IPS-15b (cell line): ENCODE data around the gene FZD4.

Source experiments
- H3K27me3 ChIP-seq: one replicate; pipeline ENCODE4 v1.6.1; 2013; ENCODE audit warnings: low read length; ENCODE audit not compliant: control insufficient read depth, insufficient read depth
- H3K36me3 ChIP-seq: one replicate; pipeline ENCODE4 v1.6.1; 2013; ENCODE audit warnings: low read length; ENCODE audit not compliant: control insufficient read depth, insufficient read depth
- H3K4me1 ChIP-seq: one replicate; pipeline ENCODE4 v1.6.1; 2013; ENCODE audit warnings: mild to moderate bottlenecking, low read length; ENCODE audit not compliant: control insufficient read depth, insufficient read depth
- H3K4me3 ChIP-seq: one replicate; pipeline ENCODE4 v1.5.1; 2013; ENCODE audit warnings: low read depth, low read length
- H3K9ac ChIP-seq: one replicate; pipeline ENCODE4 v1.6.1; 2013; ENCODE audit warnings: low read depth, mild to moderate bottlenecking, low read length
- H3K9me3 ChIP-seq: one replicate; pipeline ENCODE4 v1.6.1; 2013; ENCODE audit warnings: mild to moderate bottlenecking, low read length; ENCODE audit not compliant: control insufficient read depth, insufficient read depth

Gene FZD4

GRCh38 chr11:86988351-86988881 lies 33.2 kb upstream of the FZD4 start:
- Histone ChIP-seq H3K4me1 (peaks cover 3% of the 10 kb centered on the region), H3K9me3 (no peaks in the 10 kb centered on the region), H3K36me3 (no peaks in the 10 kb centered on the region), H3K4me3 (no peak overlapping the region), H3K9ac (no peak overlapping the region), H3K27me3 (no peaks in the 10 kb centered on the region)

DNA sequence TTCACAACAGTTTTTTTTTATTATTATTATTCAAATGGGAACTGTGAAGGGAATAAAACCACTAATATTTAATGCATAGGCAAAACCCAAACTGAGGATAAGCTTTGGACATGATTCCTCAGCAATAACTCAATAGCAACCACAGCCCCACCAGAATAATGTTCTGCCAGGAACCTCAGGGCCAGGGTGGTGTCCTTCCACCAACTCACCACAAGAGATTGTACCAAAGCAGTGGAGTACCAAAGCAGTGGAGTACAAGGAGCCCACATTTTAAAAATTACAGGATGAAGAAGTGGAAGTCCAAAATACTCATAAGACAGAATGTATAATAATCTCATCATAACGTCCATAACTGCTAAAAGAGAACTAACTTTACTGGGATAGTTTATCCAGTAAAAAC lies 32.5 kb upstream of the FZD4 start:
- Histone ChIP-seq H3K27me3 (no peaks in the 10 kb centered on the region), H3K9me3 (no peaks in the 10 kb centered on the region), H3K36me3 (no peaks in the 10 kb centered on the region), H3K4me1 (peaks cover 3% of the 10 kb centered on the region), H3K9ac (no peak overlapping the region), H3K4me3 (no peak overlapping the region)

DNA sequence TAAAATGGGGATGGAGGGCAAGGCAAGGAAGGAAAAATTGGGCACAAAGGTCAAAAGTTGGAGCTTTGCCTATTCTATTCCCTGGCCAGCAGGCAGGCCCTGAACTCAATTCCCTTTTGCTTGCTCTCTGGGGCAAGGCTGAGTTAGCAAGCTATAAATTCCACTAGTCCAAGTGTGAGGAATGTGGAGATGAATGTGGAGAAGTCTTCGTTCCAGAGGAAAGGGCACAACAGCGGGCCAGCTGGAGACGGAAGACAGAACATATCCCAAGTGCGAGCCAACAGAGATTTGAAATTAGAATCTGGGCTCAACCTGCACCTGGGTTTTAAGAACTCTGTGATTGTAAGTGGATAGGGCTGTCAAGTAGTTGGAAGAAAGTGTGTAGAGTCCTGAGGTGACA lies 29.5 kb upstream of the FZD4 start:
- H3K4me3 ChIP-seq = no peak overlapping the region
- H3K9ac ChIP-seq = no peak overlapping the region
- no peaks in the 10 kb centered on the region for H3K9me3 ChIP-seq
- H3K27me3 ChIP-seq = no peaks in the 10 kb centered on the region
- no peaks in the 10 kb centered on the region for H3K4me1 ChIP-seq
- H3K36me3 ChIP-seq = no peaks in the 10 kb centered on the region

DNA sequence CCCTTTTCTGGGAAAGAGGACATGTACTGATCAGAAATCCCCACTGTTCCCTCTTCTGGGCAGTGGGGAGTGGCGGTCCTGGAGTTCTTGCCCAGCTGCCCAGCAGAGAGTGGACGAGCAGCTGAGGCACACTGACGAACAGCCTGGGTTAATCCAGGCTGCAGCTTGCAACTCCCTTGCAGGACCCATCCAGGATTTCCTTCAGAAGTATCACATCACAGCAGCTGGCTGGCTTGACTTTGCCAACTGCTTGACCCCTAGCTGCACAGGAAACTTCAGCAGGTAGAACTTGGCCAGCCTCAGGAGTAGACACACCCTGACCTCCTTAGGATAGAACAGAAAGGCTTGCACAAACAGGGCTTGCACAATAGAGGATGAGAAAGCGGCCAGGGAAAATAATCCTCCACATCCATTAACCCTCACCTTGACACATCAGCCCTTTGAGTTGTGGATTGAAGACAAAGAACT lies 27.9 kb upstream of the FZD4 start:
- Histone ChIP-seq H3K4me3 (no peak overlapping the region), H3K9ac (no peak overlapping the region), H3K36me3 (no peaks in the 10 kb centered on the region), H3K4me1 (no peaks in the 10 kb centered on the region), H3K27me3 (no peaks in the 10 kb centered on the region), H3K9me3 (no peaks in the 10 kb centered on the region)

DNA sequence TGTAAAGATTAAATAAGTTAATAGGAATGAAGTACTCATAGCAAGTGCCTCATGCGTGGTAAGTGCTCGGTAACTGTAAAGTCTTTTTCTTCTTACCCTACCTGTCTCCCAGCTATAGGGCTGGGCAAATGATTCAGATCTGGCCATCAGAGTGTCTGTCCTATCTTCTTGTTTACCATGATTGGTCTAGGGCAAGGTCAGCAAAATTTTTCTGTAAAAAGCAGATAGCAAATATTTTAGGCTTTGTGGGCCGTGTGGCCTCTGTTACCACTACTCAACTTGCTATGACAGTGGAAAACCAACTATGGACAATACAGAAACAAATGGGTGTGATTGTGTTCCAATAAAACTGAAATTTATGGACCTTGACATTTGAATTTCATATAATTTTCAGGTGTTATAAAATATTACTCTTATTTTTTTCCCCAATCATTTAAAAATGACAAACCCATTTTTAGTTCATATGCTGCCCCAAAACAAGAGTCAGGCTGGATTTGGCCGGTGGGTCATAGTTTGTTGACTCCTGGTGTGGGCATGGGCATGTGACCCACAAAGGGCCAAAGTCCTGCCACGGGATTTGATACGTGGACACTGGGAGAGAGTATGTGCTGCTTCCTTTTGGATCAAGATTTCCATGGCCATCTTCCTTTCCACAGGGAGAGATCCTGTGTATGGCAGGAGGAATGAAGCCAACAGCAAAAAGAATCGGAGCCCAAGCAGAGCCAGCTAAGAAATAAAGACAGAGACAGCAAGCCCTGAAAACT lies 26.8 kb upstream of the FZD4 start:
- Histone ChIP-seq H3K4me1 (no peaks in the 10 kb centered on the region), H3K9me3 (no peaks in the 10 kb centered on the region), H3K9ac (no peak overlapping the region), H3K4me3 (no peak overlapping the region), H3K36me3 (no peaks in the 10 kb centered on the region), H3K27me3 (no peaks in the 10 kb centered on the region)

DNA sequence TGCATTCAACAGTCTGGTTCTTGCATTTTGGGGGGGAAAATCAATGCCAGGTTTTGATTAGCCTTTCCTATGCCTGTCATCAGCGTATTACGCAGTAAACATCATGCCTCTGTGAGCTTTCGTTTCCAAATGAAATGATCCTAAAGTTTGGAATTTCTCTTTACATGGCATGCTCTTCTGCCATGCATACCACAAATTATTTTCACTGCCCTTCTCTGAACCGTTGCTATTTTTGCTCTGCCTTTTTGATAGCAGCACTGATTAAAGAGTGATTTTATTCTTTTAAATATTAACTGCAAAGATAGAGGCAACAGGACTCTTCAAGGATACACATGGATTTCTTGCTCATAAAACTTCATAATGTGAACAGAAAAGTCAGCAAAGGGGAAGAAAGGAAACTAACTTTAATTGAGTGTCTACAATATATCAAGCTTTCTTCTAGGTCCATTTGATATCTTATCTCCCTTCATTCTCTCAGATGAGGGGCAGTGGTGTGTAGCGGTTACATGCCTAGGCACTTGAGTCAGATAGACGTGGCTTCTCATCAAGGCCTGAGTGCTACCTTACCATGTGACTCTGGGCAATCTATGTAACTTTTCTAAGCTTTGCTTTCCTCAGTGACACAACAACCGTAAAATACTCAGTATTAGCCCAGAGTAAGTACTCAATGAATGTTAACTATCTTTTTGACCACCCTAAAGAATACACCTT lies 25.0 kb upstream of the FZD4 start:
- H3K27me3 ChIP-seq = no peaks in the 10 kb centered on the region
- no peak overlapping the region for H3K4me3 ChIP-seq
- no peaks in the 10 kb centered on the region for H3K4me1 ChIP-seq
- no peaks in the 10 kb centered on the region for H3K36me3 ChIP-seq
- no peaks in the 10 kb centered on the region for H3K9me3 ChIP-seq
- H3K9ac ChIP-seq = no peak overlapping the region

GRCh38 chr11:86978756-86979608 lies 23.8 kb upstream of the FZD4 start:
- H3K27me3 ChIP-seq = no peaks in the 10 kb centered on the region
- H3K4me3 ChIP-seq = no peak overlapping the region
- H3K4me1 ChIP-seq = no peaks in the 10 kb centered on the region
- H3K9ac ChIP-seq = no peak overlapping the region
- no peaks in the 10 kb centered on the region for H3K36me3 ChIP-seq
- no peaks in the 10 kb centered on the region for H3K9me3 ChIP-seq

DNA sequence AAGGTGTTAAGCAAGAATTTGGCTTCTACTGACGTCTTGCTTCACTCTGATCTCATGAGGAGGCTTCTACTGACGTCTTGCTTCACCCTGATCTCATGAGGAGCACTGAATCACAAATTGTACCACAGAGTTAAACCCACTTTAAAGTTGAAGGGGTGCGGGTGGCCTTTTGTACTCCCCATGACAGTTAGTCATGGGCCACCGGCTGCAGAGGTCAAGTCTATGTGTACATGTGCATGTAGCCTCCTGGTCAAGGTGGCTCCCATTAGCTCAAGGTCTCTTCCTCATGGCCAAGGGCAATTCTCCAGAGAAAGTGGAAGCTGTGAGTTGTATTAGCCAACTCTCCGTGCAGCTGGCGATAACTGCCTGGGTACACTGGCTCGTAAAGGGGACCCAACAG lies 23.1 kb upstream of the FZD4 start:
- H3K36me3 ChIP-seq = no peaks in the 10 kb centered on the region
- no peaks in the 10 kb centered on the region for H3K27me3 ChIP-seq
- no peak overlapping the region for H3K4me3 ChIP-seq
- H3K9ac ChIP-seq = no peak overlapping the region
- H3K4me1 ChIP-seq = no peaks in the 10 kb centered on the region
- H3K9me3 ChIP-seq = no peaks in the 10 kb centered on the region

- Histone ChIP-seq H3K4me3 (no peak overlapping the region), H3K9ac (no peak overlapping the region), H3K27me3 (no peaks in the 10 kb centered on the region), H3K4me1 (no peaks in the 10 kb centered on the region), H3K36me3 (no peaks in the 10 kb centered on the region), H3K9me3 (no peaks in the 10 kb centered on the region)
Measured at GRCh38 chr11:86977441-86978050, 22.4 kb upstream of the FZD4 start.

GRCh38 chr11:86972734-86973133 lies 17.5 kb upstream of the FZD4 start:
- no peaks in the 10 kb centered on the region for H3K27me3 ChIP-seq
- H3K36me3 ChIP-seq = no peaks in the 10 kb centered on the region
- no peak overlapping the region for H3K4me3 ChIP-seq
- no peaks in the 10 kb centered on the region for H3K9me3 ChIP-seq
- no peaks in the 10 kb centered on the region for H3K4me1 ChIP-seq
- no peak overlapping the region for H3K9ac ChIP-seq

DNA sequence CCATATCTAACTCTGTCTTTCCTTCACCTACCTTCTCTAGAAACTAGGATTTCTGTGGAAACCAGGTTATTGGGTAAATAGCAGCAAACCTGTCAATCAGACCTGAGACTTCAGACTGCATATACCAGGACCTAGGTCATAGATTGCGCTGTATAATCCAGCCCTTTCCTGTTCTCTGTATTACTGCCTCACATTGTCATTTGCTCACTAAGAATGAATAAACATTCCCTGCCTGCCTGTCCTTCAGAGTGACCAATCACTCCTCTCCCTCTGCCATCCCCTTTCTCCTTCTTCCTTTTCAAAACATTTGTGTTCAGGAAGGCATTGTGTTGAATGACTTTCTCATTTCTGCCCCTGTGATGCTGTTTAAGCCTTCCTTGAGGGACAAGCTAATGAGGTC lies 14.1 kb upstream of the FZD4 start:
- H3K27me3 ChIP-seq = no peaks in the 10 kb centered on the region
- no peak overlapping the region for H3K9ac ChIP-seq
- no peaks in the 10 kb centered on the region for H3K4me1 ChIP-seq
- no peaks in the 10 kb centered on the region for H3K36me3 ChIP-seq
- no peaks in the 10 kb centered on the region for H3K9me3 ChIP-seq
- H3K4me3 ChIP-seq = no peak overlapping the region
